Choroid plexus epithelial cell (primary cell): ENCODE measurements around the gene SOST.

Experiments
- DNase-seq: peaks from one replicate; pipeline ENCODE4 v3.0.0-alpha.2; 2010; ENCODE audit warnings: low read depth
- H3K4me3 ChIP-seq: 2 replicates; pipeline ENCODE4 v1.5.1; 2011; ENCODE audit warnings: low read depth, mild to moderate bottlenecking, control low read depth, low read length, moderate library complexity
- TF ChIP-seq, protein P1 (sequence below): conservative IDR thresholded peaks from 2 replicates; pipeline ENCODE4 v1.5.1; 2011; ENCODE audit warnings: low read depth, mild to moderate bottlenecking, control low read depth, inconsistent platforms, low read length, moderate library complexity

Gene SOST

DNA sequence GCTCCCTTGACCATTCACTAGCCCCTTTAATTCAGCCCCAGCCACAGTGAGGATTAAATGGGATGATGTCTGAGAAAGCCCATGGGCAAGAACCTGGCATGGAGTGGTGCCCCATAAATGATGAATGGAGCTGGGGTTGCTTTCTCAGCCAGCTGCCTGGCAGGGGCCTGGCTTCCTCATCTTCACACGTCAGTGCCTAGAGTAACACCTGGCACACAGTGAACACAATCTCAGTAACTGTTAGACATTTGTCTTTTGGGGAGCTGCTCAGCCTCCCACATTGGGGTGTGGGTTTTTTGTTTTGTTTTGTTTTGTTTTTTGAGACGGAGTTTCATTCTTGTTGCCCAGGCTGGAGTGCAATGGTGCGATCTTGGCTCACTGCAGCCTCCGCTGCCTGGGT lies 49.4 kb downstream of the SOST start:
- TF ChIP-seq, protein P1, sequence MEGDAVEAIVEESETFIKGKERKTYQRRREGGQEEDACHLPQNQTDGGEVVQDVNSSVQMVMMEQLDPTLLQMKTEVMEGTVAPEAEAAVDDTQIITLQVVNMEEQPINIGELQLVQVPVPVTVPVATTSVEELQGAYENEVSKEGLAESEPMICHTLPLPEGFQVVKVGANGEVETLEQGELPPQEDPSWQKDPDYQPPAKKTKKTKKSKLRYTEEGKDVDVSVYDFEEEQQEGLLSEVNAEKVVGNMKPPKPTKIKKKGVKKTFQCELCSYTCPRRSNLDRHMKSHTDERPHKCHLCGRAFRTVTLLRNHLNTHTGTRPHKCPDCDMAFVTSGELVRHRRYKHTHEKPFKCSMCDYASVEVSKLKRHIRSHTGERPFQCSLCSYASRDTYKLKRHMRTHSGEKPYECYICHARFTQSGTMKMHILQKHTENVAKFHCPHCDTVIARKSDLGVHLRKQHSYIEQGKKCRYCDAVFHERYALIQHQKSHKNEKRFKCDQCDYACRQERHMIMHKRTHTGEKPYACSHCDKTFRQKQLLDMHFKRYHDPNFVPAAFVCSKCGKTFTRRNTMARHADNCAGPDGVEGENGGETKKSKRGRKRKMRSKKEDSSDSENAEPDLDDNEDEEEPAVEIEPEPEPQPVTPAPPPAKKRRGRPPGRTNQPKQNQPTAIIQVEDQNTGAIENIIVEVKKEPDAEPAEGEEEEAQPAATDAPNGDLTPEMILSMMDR, result no peak
- H3K4me3 ChIP-seq, result no peak overlapping the region
- no peak for DNase-seq

DNA sequence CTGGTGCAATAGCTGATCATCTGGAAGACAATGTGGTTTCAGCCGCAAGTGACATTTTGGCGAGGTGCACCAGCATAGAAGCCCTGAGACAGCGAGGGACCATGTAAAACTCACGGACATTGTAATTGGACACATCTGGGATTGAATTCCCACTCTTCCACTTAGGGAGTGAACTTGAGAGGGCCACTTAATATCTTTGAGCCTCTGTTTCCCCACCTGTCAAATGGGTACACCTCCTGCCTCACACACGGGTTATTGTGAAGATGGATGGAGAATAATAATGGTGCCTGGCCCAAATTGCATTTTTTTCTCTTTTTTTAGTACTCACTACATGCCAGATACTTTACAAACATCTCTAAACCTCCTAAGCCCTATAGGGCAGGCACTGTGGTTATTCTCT lies 51.4 kb downstream of the SOST start:
- no peak overlapping the region for H3K4me3 ChIP-seq
- TF ChIP-seq, protein P1, result no peak
- DNase-seq, result no peak

DNA sequence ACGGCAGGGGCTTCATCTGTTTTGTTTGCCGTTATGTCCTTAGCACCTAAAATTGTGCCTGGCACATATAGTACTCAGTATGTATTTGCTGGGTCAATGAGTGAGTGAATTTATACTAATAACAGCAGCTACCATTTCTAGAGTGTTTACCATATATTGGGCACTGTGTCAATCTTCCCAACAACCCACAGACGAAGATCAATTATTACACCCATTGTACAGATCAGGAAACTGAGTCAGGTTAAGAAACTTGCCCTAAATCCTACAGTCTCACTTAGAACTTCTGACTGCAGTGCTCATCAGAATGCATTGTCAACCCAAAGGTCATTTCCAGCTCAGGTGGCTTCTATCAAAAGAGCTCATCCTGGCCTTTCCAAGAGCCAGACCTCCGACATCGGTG lies 52.4 kb downstream of the SOST start:
- TF ChIP-seq, protein P1, result no peak
- H3K4me3 ChIP-seq, result no peak overlapping the region
- DNase-seq, result no peak
